CD4-positive, alpha-beta T cell (primary cell): ENCODE results near the gene CAPRIN2. TPM values are rescaled to one million over a fixed set of nuclear protein-coding genes. Genes with fewer than 3 reads are reported as not detected.

Experiments
- ATAC-seq: fragments of 200-7000 bp; cut with Tn5 transposase; one replicate; pipeline ENCODE4 v1.10.0; 2022; ENCODE audit warnings: mild to moderate bottlenecking; ENCODE audit not compliant: poor library complexity
- CTCF ChIA-PET: fragments of 350-600 bp; sonication (Branson Sonifier 250); formaldehyde crosslinking; loops from one replicate; lab custom pipeline; 2021; ENCODE audit warnings: antibody characterized with exemption, inconsistent platforms; lab: Charles Lee
- POLR2A ChIA-PET: fragments of 350-600 bp; sonication (Branson Sonifier 250); formaldehyde crosslinking; loops from one replicate; lab custom pipeline; 2021; ENCODE audit warnings: antibody characterized with exemption, inconsistent platforms; lab: Charles Lee
- DNase-seq, 14 experiments: peaks; one replicate each; pipeline ENCODE4 v3.0.0-alpha.2; 2013 to 2020; ENCODE audit warnings: mixed read lengths in 2 of 14
- H3K27ac ChIP-seq, 2 donors: one replicate each; pipeline versions ENCODE4 v1.5.1 to v1.7.0; 2013; ENCODE audit warnings: low read length in 2 of 2, low read depth in 1 of 2, mild to moderate bottlenecking in 1 of 2
- H3K27me3 ChIP-seq, 2 experiments: 1 replicate in 1 of 2; 2 replicates in 1 of 2; pipeline versions ENCODE4 v1.6.1 to v1.7.0; 2013; ENCODE audit warnings: low read length in 2 of 2, control low read depth in 1 of 2, mild to moderate bottlenecking in 1 of 2, moderate library complexity in 1 of 2; ENCODE audit not compliant: insufficient read depth in 2 of 2, control insufficient read depth in 1 of 2
- H3K36me3 ChIP-seq: one replicate; pipeline ENCODE4 v1.6.1; 2013; ENCODE audit warnings: low read length, control low read depth; ENCODE audit not compliant: insufficient read depth
- H3K4me1 ChIP-seq: one replicate; pipeline ENCODE4 v1.6.1; 2013; ENCODE audit warnings: low read length, control low read depth; ENCODE audit not compliant: insufficient read depth
- H3K4me3 ChIP-seq: one replicate; pipeline ENCODE4 v1.5.1; 2013; ENCODE audit warnings: mild to moderate bottlenecking, low read length, moderate library complexity
- H3K9me3 ChIP-seq, 2 experiments: 1 replicate in 1 of 2; 2 replicates in 1 of 2; pipeline versions ENCODE4 v1.6.1 to v1.7.0; 2013; ENCODE audit warnings: low read length in 2 of 2, mild to moderate bottlenecking in 2 of 2, control low read depth in 1 of 2, moderate library complexity in 1 of 2; ENCODE audit not compliant: control insufficient read depth in 1 of 2, insufficient read depth in 1 of 2
- H3K27ac Mint-ChIP-seq: one replicate; pipeline ENCODE4 v1.8.0; 2020; ENCODE audit warnings: mixed read lengths
- H3K27me3 Mint-ChIP-seq: one replicate; pipeline ENCODE4 v1.8.0; 2021; ENCODE audit warnings: mixed read lengths
- H3K36me3 Mint-ChIP-seq: one replicate; pipeline ENCODE4 v1.8.0; 2021; ENCODE audit warnings: low read depth, mixed read lengths
- H3K4me1 Mint-ChIP-seq: one replicate; pipeline ENCODE4 v1.8.0; 2021; ENCODE audit warnings: low read depth, mixed read lengths
- H3K4me3 Mint-ChIP-seq: one replicate; pipeline ENCODE4 v1.8.0; 2020; ENCODE audit warnings: mild to moderate bottlenecking, mixed read lengths
- H3K9me3 Mint-ChIP-seq: one replicate; pipeline ENCODE4 v1.8.0; 2020; ENCODE audit warnings: mixed read lengths
- intact Hi-C, 2 experiments: fragments of 100-400 bp; cut with DNase I in 1 of 2; cut with micrococcal nuclease in 1 of 2; formaldehyde crosslinking; loops; one replicate each; pipeline versions ENCODE4 v1.15.1 to v1.9.0; 2023 to 2025; cut with DNase I, micrococcal nuclease
- total RNA-seq, 174 experiments: library from RNA in 2 of 174; stranded (reverse) in 2 of 174; gene quantifications; one replicate each; pipeline ENCODE4 v1.2.3 and lab custom pipeline; 2021 to 2026
- TF ChIP-seq, protein P1 (sequence below): fragments of 200-600 bp; IDR thresholded peaks from one replicate; pipeline ENCODE4 v1.8.0; 2022; ENCODE audit warnings: antibody characterized with exemption, mild to moderate bottlenecking

Gene CAPRIN2
- total RNA-seq, 2 experiments from 2014 or later: 21.2 to 24.6 TPM

DNA sequence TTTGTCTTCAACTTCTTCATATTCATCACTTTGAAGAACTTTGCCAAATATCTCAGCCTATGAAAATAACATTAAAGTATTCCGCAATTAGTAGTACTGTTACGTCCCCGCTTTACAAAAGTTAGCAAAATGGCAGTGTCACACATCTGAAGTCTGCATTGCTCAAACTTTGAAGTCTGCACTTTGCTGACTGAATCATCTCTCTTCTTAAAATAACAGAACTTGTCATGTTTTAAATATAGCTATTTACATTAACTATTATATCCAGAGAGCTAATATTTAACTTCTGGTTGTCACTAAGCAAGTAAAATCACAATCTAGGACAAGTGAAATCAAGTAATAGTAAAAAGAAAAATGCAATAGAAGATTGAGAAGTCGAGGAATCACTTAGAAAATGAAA, 93.5 kb downstream of the CAPRIN2 start:
- no peaks in the 10 kb centered on the region for H3K27me3 ChIP-seq
- Mint-ChIP-seq H3K9me3 (no peaks in the 10 kb centered on the region), H3K27ac (no peak overlapping the region), H3K4me1 (no peaks in the 10 kb centered on the region), H3K4me3 (no peak overlapping the region), H3K27me3 (no peaks in the 10 kb centered on the region), H3K36me3 (peaks cover 83% of the 10 kb centered on the region)
- H3K36me3 ChIP-seq: peaks cover 53% of the 10 kb centered on the region
- intact Hi-C loops: no loop called here
- ChIA-PET POLR2A (no interaction called here), CTCF (no interaction called here)
- no peaks in the 10 kb centered on the region for H3K9me3 ChIP-seq
- H3K4me3 ChIP-seq: no peak overlapping the region
- H3K27ac ChIP-seq: no peak overlapping the region
- TF ChIP-seq, protein P1, sequence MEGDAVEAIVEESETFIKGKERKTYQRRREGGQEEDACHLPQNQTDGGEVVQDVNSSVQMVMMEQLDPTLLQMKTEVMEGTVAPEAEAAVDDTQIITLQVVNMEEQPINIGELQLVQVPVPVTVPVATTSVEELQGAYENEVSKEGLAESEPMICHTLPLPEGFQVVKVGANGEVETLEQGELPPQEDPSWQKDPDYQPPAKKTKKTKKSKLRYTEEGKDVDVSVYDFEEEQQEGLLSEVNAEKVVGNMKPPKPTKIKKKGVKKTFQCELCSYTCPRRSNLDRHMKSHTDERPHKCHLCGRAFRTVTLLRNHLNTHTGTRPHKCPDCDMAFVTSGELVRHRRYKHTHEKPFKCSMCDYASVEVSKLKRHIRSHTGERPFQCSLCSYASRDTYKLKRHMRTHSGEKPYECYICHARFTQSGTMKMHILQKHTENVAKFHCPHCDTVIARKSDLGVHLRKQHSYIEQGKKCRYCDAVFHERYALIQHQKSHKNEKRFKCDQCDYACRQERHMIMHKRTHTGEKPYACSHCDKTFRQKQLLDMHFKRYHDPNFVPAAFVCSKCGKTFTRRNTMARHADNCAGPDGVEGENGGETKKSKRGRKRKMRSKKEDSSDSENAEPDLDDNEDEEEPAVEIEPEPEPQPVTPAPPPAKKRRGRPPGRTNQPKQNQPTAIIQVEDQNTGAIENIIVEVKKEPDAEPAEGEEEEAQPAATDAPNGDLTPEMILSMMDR: no peak
- no peak for DNase-seq
- no peaks in the 10 kb centered on the region for H3K4me1 ChIP-seq
- ATAC-seq: no peak

Other genes with a start within 250 kb of the CAPRIN2 start
- gene IPO8, start 59.1 kb downstream of the CAPRIN2 start, total RNA-seq: 10 to 100 TPM; 17.2 to 17.5 TPM
- gene TSPAN11, start 171.8 kb upstream of the CAPRIN2 start, total RNA-seq: not detected